Spleen (tissue), 7 donors: ENCODE results near the gene FUT9.

Source experiments
- CTCF ChIP-seq, 11 experiments: fragments of 200-600 bp in 7 of 11; fragments of 450-650 bp in 4 of 11; sonication (generic) in 4 of 11; IDR thresholded peaks in 8 of 11; conservative IDR thresholded peaks in 3 of 11; 1 replicate in 7 of 11; 2 replicates in 4 of 11; pipeline versions ENCODE4 v1.4.0 to v1.8.0; 2016 to 2021; ENCODE audit warnings: antibody characterized with exemption in 11 of 11, inconsistent platforms in 4 of 11, mild to moderate bottlenecking in 1 of 11
- POLR2A ChIP-seq, 3 donors: fragments of 450-650 bp; IDR thresholded peaks; one replicate each; pipeline ENCODE4 v1.5.1; 2017; ENCODE audit warnings: antibody characterized with exemption in 3 of 3, mild to moderate bottlenecking in 1 of 3
- donor health status: DM: no; HTN: no; CAD: no; lungs with moderate emphysema.
- donor health status: DM: no; HTN: no; CAD: no.
- donor health status: DM: no; HTN: no; CAD: no.

GRCh38 chr6:96249755-96250154 is 234.0 kb downstream of the FUT9 start:
- TF ChIP-seq CTCF (IDR thresholded peaks at IDR 0.05 in 8 of 11, conservative IDR thresholded peaks at IDR 0.05 in 3 of 11) (no peak), POLR2A (IDR thresholded peaks at IDR 0.05) (no peak)
